OCI-M2 (cell line): ENCODE results near the gene MSX1.

Experiments
- DNase-seq: peaks from one replicate; lab custom pipeline; 2025; ENCODE audit not compliant: unreplicated experiment; lab: John Stamatoyannopoulos, UW

MSX1 gene

DNA sequence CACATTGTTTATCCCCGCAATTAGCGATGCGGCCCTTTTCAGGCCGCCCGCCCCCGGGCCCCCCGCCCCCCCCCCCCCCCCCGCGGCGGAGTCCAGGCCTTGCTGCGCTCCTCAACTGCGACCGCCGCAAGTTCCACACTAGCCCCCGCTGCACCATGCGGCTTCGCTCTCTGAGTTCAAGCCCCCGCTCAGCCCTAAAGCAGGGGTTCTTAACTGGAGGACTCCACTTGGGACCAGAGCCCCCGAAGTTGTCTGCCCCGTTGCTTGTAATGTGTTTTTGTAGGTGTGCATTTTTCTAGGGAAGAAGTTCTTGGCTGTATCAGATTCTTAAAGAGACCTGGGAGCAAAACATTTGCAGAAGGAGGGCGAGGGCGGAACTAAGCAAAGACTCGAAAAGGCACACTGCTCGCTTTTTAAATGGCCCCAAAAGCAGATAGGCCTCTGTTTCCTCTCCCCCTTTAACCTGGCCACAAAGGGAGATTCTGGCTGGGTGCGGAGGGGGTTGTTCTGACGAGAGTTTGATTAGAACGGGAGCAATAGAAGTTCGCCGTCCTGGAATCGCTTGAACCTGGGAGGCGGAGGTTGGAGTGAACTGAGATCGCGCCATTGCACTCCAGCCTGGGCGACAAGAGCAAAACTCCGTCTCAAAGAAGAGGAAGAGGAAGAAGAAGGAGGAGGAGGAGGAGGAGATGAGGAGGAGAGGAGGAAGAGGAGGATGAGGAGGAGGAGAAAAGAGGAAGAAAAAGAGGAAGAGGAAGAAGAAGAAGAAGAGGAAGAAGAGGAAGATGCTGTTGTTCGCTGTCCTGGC, 2.3 kb upstream of the MSX1 start:
- no peak for DNase-seq

DNA sequence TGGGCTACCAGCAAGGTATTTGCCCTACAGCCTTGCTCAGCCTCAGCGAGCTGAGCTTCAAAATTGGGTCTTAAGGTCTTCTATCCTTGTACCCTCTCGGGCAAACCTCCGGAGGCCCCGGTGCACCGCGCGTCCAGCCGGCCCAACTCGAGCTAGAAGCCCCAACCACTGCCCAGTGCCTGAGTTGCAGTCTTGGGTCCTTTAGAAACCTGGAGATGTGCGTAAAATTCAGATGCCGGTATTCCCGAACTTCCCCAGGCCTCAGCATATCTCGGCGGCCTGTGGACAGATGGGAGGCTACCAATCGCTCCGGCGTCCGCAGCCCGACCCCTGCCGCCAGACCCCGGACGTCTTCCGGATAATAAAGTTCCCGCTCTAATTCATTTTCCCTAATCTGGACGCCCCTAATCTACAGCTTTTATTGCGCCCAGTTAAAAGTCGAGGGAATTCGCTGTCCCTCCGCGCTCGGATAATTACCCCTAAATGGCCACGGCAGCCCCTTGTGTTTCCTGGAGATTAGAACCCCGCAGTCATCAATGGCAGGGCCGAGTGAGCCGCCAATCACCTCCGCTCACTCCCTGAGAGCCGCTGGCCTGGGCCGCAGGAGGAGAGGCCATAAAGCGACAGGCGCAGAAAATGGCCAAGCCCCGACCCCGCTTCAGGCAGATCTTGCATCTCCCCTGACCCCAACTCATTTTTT, 1.5 kb upstream of the MSX1 start:
- no peak for DNase-seq

DNA sequence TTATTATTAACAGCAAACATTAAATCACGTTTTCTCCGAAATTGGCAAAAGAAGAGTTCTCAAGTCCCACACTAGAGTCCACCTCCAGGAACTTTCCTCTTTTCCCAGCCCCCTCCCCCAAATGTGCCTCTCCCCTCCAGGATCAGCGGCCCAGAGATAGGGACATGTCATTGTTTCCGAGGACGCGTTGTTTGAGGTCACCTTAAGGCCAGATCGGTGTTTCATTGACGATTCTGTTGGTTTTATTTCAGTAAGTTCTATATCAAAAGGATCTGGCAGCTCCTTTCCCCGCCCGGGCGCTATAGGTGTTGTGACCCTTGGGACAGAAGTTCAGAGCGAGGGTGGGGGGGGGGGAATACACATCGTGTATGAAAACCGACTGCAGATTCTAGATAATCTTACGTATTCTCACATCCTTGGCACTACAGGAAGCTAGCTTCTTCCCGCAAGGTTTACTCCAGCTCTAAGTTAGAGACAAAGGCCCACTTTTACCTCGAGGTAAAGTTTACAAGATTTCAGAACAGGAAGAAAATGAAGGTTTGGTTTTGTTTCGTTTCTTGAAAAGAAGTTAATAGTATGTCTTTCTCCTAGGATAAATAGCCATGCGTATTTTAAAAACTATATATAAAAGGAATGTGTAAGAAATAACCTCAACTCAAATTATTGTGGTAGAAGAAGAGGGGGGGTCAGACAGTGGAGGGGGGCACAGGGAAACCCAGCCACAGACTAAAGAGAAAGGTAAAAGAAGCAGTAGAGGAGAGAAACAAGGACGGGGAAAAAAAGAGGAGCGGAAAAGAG, 739 bp upstream of the MSX1 start:
- DNase-seq = no peak

DNA sequence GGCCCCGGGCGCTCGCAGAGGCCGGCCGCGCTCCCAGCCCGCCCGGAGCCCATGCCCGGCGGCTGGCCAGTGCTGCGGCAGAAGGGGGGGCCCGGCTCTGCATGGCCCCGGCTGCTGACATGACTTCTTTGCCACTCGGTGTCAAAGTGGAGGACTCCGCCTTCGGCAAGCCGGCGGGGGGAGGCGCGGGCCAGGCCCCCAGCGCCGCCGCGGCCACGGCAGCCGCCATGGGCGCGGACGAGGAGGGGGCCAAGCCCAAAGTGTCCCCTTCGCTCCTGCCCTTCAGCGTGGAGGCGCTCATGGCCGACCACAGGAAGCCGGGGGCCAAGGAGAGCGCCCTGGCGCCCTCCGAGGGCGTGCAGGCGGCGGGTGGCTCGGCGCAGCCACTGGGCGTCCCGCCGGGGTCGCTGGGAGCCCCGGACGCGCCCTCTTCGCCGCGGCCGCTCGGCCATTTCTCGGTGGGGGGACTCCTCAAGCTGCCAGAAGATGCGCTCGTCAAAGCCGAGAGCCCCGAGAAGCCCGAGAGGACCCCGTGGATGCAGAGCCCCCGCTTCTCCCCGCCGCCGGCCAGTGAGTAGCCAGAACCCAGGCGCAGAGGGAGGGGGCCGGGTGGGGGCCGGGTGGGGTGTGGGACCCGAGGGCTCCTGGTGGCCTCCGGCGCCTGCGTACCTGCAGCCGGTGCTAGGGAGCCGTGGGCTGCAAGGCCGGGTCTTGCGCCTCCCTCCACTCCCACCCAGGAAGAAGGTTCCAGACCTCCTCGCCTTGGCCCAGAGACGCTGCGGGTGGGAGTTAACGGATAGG, 534 bp downstream of the MSX1 start:
- DNase-seq = no peak

DNA sequence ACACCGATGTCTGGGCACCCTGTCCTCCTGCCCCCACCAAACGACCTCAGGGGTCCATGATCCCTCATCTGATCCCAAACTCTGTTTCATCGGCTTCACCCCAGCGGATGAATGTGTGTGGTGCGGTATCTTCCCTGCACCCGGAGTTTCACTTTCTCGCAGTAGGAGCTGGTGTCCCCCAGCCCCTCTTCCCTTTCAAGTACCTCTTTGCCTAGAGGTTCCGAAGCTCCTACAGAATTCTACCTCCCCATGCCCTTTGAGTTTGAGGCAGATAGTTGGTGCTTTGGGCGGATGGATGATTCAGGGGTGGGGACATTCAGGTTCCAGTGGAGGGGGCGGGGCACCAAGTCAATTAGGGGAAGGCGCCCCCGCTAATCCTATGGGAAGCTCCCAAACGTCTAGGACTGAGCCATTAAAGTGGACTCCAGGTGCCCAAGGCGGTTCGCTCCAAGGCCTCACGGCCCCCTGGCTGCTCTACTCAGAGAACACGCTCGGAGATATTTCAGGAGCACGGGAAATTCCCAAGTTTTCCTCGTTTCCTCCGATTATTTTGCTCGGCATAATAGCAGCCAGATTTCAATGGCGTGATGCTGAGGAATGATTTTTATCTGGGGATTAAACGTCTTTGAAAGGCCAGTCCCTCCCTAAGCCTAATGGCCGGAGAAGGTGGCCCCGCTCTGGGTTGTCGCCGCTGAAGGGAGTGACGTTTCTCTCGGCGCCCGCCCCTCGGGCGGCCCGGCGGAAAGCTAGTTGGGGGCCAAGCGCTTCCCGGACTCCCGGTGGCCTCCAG, 1.3 kb downstream of the MSX1 start:
- DNase-seq = no peak

DNA sequence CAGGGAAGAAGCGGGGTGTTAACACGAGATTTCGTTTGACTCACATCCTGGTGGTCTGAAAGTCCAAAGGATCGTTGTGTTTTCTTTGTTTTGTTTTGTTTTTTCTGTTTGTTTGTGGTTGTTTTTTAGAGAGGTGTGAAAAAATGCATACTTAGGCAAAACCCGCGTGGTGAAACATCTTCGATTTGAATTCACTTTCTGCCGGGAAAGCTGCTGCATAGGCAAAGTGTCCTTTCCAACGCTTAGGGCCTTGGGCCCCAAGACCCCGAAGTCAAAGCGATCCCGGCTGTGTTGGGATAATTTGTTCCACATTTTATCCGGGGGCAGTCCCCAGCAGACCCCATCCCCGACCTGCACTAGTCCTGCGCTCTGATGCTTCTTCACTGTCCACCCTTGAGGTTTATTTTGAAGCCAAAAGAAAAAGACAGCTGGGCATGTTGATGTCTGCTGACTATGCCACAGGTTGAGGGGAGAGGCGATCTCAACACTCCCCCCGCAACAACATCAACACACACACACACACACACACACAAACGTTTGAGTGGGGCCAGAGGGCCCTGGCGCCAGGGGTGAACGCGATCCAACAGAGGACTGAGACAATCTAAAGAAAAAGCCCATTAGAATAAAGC, 2.0 kb downstream of the MSX1 start:
- DNase-seq = no peak

DNA sequence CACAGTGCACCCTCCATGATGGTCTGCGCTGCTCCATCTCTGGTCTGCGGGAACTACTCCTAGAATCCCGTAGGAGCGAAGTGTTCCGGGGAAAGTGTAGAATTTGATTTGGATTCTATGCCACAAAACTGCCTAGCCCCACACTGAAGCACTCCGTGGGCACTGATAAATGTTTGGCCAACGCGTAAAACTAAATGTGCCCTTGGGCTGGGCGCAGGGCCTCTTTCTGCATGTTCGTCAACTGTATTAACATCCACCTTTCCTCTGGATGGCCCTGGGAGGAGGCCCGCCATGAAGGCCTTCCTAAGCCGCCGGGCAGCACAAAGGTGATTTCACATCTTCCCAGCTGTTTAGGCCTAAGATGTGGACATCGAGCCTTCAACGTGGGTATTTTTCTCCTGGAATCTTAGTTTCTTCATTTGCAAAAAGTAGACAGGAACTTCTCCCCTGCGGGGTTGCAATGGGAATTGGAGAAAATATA, 2.6 kb downstream of the MSX1 start:
- DNase-seq = no peak

DNA sequence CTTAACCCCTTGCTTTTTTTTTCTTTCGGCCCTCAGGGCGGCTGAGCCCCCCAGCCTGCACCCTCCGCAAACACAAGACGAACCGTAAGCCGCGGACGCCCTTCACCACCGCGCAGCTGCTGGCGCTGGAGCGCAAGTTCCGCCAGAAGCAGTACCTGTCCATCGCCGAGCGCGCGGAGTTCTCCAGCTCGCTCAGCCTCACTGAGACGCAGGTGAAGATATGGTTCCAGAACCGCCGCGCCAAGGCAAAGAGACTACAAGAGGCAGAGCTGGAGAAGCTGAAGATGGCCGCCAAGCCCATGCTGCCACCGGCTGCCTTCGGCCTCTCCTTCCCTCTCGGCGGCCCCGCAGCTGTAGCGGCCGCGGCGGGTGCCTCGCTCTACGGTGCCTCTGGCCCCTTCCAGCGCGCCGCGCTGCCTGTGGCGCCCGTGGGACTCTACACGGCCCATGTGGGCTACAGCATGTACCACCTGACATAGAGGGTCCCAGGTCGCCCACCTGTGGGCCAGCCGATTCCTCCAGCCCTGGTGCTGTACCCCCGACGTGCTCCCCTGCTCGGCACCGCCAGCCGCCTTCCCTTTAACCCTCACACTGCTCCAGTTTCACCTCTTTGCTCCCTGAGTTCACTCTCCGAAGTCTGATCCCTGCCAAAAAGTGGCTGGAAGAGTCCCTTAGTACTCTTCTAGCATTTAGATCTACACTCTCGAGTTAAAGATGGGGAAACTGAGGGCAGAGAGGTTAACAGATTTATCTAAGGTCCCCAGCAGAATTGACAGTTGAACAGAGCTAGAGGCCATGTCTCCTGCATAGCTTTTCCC, 3.4 kb downstream of the MSX1 start:
- DNase-seq = no peak

DNA sequence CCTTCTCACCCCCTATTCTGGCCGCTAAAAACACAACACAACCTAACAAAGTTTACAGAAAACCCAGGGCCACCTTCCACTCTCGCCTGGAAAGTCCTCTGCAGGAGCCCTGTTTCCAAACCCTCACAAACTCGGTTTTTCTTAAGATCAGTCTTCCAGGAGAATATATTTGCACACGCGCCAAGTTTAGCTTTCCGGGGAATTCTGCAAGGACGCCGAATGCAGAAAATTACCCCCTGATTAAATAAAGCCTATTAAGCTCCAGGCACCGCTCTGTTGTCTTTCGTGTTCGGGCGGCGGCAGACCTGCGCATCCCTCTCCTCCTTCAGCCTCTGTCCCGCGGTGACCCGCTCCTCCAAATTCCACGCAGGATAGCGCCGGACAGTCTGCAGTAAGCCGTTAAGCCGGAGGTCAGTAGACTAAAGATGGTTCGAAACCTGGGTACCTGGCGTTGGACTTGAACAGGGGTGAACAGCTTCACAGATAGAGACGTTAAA, 5.0 kb downstream of the MSX1 start:
- DNase-seq = no peak

DNA sequence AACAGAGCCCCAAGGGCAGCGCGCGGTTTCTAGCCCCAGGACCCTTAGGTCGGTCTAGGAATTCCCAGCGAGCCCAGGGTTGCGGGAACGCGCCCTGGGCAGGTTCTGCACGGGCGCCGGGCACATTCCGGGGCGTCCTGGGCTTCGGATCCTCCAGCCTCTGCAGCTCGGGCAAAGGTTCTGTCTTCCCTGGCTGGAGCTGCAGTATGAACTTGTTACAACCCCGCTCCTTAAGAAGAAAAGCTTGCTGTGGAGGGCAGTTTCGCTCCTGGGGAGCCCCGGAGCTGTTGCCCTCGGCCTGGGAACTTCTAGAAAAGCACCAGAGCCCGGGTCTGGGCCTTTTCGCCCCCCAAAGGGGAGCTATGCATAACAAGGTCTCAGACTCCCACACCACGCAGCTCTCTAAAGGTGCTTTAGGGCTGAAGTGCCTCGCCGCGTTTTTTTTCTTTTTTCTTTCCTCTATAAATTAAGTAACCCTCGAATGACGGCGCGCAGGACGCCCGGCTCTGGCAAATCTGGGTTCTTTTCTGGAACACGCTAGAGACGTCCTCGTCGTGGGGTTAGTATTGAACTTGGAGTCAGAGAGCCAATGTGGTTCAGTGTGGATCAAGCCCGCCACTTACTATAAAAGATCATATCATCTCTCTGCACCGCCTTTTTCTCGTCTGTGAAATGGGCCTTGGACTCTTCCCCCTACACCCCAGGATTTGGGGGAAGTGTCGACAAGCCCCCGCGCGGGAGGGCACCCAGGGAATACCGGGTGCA, 5.7 kb downstream of the MSX1 start:
- DNase-seq = no peak

DNA sequence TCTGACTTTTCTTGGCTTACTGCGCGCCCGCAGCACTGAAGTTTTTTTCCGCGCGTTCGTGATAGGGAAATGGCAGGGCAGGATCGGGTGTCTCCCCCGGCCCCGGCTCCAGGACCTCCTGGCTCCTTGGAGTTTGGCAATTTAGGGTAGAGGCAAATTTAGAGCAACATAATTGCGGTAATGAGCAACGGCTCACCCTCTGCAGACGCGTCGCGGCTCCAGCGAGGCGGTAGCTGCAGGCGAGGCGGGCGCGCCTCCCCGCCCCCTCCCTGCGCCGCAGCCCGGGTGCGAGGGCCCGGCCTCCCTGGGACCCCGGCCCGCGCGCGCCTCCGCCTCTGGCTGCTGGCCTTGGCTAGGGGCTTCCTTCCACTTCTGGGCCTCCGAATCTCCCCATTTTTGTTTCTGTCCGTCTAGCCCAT, 6.2 kb downstream of the MSX1 start:
- no peak for DNase-seq

DNA sequence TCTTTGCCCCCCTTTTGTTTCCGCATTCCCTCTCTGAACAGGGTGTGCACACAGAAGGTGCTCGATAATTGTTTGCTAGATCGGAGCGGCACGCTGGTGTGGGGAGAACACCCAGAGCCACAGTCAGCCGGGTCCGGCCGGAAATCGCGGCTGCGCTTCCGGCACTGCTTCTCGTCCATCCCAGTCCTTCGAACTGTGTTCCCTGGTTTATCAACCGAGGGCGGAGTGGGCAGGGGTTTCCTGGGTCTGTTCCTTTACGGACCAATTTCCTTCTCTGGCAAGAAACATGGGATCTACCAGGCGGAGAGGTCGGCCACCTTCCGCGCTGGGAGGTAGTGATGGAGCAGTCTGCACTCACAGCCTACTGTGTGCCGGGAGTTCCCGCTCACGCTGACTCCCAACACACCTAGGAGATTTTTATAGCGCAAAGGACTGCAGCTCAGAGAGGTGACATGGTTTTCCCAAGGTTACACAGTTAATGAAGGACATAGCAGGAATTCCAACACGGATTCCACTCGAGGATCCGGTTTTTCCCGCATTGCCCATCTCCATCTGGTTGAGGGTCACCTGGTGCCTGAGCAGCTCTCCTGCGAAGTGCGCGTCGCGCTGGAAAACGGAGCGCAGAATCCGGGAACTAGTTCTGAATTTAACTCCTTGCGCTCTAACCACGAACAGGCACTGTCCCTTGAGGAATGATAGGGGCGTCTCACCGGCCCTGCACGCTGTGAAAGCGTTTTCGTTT, 6.8 kb downstream of the MSX1 start:
- DNase-seq = no peak

DNA sequence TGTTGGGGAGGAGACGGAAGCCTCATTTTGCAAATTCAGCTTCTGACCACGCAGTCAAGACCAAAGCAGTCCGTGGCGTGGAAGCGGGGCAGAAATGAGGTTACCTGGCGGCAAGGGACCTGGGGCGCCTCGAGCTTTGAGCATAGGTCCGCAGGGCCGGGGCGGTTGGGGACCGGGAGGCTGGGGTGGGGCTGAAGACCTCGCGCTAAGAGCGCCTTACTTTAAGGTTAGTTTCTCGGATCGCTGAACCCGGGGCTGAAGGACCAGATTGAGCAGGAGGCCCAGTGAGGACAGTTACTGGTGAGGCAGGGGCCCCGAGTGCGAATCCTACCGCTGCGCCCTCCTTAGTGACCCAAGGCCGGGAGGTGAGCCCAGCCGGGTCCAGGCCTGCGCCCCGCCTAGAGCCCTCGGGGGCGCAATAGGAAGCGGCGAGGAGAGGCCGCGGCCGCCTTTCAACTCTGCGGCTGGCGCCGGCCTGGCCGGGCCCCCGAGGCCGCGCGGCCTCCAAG, 7.5 kb downstream of the MSX1 start:
- DNase-seq = no peak

DNA sequence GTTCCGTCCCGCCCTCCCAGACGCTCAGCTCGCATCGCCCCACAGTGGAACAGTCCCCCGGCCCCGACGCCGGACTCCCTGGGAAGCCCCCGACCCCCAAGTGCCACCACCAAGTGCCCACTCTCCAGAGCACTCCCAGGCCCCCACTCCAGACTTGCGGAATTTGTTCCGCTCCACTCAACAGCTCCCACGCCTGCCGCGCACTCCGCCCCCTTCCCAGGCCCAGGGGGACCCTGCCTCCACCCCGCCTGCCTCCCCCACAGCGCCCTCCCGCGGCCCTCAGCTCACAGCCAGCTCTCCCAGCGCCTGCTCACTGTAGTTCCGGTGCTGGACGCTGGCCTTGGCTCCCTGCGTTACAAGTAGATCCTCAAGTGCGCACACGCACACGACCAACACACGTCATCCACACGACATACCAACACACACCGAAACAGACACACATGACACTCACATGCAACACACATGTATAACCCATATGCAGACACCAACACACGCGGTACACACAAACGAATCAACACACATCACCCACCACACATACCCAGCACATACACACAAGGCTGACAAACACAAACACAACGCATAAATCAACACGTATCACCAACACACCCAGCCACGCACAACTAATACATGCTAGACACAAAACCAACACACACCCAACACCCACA, 8.0 kb downstream of the MSX1 start:
- DNase-seq = no peak

DNA sequence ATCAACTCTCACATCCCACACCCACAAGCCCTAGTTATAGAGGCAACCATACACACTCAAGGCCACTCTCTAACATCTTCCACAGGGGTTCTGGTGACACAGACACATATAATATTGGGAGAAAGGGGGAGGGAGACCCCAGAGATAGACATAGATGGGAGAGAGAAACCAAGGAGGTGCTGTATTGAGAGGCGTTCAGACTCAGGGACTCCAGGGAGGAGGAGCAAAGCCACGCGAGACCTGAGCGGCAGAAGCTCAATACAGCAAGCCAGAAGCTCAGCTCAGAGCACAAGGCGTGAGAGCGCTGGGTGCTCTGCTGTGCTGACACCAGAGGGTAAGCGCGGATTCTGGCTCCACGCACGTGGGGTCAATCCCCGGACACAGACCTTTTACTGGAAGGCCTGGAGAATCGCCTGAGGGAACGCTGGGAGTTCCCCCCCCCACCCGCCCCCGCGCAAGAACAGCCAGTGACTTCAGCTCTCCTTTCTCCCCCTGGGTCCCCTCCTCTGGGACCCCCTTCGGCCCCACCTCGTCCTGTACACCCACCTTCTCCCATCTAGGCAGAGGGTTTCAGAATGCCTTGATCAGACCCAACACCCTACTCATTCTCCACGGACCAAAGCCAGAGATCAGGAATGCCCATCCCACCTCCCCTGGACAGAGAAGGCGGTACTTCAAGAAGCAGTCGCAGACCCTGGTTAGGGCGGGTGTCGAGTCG, 8.7 kb downstream of the MSX1 start:
- DNase-seq = no peak
